GM12892 (cell line): ENCODE results near the gene PRKCQ.

Experiments
- POLR2A ChIP-seq: IDR thresholded peaks from 2 replicates; pipeline ENCODE4 v1.6.1; 2011; ENCODE audit warnings: low read depth, low read length, control low read depth
- TAF1 ChIP-seq: IDR thresholded peaks from 2 replicates; pipeline ENCODE4 v1.6.1; 2011; ENCODE audit warnings: low read depth, mild to moderate bottlenecking, control low read depth, low read length, borderline replicate concordance

- no peak for TF ChIP-seq POLR2A
- no peak for TF ChIP-seq TAF1
Measured at GRCh38 chr10:6411436-6411835, 168.6 kb downstream of the PRKCQ start.
